H54 (cell line): Measurements from ENCODE around the gene PCDHA9.
"Not testable (repeated sequence)": the region's sequence is repeated elsewhere in the genome, so short reads cannot be mapped to it uniquely, and the experiment has no call there.

Experiments used
- DNase-seq: peaks from one replicate; pipeline ENCODE4 v3.0.0; 2011; ENCODE audit warnings: low spot score, mixed read lengths; ENCODE audit not compliant: insufficient read length
- FAIRE-seq: peaks from 3 replicates; lab custom pipeline; 2011; peaks lifted over from hg19 to GRCh38; lab: Jason Lieb, UNC
- POLR2A ChIP-seq: IDR thresholded peaks from 2 replicates; pipeline ENCODE4 v1.6.1; 2011; ENCODE audit warnings: low read depth, mild to moderate bottlenecking, low read length

Gene PCDHA9

DNA sequence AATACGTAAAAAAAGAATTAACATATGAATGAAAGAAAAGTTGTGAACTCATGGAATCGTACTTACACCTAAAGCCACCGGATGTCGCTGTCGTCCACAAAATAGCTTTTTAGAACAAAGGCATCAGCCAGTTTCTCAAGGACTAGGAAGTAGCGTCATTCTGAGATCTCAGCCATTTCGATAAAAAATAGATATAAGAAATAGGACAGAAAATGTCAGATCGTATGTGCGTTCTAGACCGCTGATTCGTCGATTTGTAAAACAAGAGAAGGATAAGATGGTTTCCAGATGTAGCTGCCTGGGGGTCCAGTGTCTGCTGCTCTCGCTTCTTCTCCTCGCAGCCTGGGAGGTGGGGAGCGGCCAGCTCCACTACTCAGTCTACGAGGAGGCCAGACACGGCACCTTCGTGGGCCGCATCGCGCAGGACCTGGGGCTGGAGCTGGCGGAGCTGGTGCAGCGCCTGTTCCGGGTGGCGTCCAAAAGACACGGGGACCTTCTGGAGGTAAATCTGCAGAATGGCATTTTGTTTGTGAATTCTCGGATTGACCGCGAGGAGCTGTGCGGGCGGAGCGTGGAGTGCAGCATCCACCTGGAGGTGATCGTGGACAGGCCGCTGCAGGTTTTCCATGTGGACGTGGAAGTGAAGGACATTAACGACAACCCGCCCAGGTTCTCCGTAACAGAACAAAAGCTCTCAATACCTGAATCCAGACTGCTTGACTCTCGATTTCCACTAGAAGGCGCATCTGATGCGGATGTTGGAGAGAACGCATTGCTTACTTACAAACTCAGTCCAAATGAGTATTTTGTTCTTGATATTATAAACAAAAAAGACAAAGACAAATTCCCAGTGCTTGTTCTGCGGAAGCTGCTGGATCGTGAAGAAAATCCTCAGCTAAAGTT lies 7.8 kb downstream of the PCDHA9 start, which contains the start of gene PCDHA10:
Gene PCDHA10, plus strand, starts transcription at position 126 of the 903 bp plus-strand sequence. Its CDS starts 152 bp downstream, at position 278.
- FAIRE-seq (no peak), DNase-seq (no peak)
- no peak for TF ChIP-seq POLR2A

DNA sequence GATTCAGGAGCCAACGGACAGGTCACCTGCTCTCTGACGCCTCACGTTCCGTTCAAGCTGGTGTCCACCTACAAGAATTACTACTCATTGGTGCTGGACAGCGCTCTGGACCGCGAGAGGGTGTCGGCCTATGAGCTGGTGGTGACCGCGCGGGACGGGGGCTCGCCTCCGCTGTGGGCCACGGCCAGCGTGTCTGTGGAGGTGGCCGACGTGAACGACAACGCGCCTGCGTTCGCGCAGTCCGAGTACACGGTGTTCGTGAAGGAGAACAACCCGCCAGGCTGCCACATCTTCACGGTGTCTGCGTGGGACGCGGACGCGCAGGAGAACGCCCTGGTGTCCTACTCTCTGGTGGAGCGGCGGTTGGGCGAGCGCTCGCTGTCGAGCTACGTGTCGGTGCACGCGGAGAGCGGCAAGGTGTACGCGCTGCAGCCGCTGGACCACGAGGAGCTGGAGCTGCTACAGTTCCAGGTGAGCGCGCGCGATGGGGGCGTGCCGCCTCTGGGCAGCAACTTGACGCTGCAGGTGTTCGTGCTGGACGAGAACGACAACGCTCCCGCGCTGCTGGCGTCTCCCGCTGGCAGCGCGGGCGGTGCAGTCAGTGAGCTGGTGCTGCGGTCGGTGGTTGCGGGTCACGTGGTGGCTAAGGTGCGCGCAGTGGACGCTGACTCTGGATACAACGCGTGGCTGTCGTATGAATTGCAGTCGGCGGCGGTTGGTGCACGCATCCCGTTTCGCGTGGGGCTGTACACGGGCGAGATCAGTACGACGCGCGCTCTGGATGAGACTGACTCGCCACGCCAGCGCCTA lies 9.2 kb downstream of the PCDHA9 start:
- FAIRE-seq: no peak
- no peak for TF ChIP-seq POLR2A

DNA sequence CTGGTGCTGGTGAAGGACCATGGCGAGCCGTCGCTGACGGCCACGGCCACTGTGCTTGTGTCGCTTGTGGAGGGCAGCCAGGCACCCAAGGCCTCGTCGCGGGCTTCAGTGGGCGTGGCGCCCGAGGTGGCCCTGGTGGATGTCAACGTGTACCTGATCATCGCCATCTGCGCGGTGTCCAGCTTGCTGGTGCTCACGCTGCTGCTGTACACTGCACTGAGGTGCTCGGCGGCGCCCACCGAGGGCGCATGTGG lies 9.7 kb downstream of the PCDHA9 start:
- TF ChIP-seq POLR2A: no peak
- FAIRE-seq (no peak), DNase-seq (no peak)

More for the DNA sequence above, 9.2 kb downstream of the PCDHA9 start:
- no peak for DNase-seq

DNA sequence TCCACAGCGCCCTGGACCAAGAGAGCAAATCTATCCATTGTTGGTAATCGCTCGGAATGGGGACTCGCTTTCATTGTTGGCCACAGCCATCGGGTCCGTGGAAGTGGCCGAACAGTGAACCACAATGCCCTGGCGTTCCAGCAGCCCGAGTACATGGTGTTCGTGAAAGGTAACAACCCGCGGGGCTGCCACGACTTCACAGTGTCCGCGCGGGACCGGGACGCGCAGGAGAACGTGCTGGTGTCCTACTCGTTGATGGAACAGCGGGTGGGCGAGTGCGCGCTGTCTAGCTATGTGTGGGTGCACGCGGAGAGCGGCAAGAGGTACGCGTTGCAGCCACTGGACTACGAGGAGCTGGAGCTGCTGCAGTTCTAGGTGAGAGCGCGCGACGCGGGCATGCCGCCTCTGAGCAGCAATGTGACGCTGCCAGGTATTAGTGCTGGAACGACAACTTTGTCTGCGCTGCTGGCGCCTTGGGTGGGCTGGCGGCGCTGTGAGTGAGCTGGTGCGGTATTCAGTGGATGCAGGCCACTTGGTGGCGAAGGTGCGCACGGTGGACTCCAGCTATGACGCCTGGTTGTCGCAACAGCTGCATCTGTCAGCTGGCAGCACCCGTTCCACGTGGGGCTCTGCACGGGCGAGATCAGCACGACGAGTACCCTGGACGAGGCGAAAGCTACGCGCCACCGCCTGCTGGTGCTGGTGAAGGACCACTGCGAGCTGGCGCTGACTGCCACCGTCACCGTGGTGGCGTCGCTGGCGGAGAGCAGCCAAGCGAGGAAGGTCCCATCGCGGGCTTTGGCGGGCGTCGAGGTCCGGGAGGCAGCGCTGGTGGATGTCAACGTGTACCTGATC lies 14.5 kb downstream of the PCDHA9 start:
- FAIRE-seq: no peak
- TF ChIP-seq POLR2A: no peak

DNA sequence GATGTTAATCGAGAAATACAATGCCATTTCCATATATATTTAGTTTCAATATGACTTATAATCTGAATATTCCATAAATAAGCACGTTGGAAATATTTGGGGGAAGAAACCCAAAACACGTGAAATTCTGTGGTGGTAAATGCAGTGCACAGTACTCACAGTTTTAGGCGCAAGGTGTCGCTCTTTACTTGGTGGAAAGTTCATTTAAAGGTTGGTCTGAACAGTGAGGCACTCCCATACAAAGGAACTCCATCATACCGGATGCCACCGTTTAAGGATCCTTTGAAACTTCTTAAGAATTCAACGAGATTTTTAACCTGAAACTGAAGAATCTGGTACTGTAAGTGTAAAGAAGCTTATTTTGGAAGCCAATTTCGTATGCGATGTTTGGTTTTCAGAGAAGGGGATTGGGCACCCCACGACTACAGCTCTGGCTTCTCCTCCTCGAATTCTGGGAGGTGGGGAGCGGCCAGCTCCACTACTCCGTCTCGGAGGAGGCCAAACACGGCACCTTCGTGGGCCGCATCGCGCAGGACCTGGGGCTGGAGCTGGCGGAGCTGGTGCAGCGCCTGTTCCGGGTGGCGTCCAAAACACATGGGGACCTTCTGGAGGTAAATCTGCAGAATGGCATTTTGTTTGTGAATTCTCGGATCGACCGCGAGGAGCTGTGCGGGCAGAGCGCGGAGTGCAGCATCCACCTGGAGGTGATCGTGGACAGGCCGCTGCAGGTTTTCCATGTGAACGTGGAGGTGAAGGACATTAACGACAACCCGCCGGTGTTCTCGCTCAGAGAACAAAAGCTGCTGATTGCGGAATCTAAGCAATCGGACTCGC lies 20.8 kb downstream of the PCDHA9 start, which contains the start of gene PCDHA11:
Gene PCDHA11, plus strand, starts transcription at position 237 of the 834 bp plus-strand sequence. Its CDS starts 147 bp downstream, at position 384.
- no peak for DNase-seq
- TF ChIP-seq POLR2A: no peak
- no peak for FAIRE-seq

More for the DNA sequence above, 14.5 kb downstream of the PCDHA9 start:
- no peak for DNase-seq

DNA sequence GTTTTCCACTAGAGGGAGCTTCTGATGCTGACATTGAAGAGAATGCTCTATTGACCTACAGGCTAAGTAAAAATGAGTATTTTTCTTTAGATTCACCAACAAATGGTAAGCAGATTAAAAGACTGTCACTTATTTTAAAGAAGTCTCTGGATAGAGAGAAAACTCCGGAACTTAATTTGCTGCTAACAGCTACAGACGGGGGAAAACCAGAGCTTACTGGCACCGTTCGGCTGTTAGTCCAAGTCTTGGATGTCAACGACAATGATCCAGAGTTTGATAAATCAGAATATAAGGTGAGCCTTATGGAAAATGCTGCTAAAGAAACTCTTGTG lies 21.3 kb downstream of the PCDHA9 start:
- no peak for FAIRE-seq
- DNase-seq: no peak
- TF ChIP-seq POLR2A: no peak

DNA sequence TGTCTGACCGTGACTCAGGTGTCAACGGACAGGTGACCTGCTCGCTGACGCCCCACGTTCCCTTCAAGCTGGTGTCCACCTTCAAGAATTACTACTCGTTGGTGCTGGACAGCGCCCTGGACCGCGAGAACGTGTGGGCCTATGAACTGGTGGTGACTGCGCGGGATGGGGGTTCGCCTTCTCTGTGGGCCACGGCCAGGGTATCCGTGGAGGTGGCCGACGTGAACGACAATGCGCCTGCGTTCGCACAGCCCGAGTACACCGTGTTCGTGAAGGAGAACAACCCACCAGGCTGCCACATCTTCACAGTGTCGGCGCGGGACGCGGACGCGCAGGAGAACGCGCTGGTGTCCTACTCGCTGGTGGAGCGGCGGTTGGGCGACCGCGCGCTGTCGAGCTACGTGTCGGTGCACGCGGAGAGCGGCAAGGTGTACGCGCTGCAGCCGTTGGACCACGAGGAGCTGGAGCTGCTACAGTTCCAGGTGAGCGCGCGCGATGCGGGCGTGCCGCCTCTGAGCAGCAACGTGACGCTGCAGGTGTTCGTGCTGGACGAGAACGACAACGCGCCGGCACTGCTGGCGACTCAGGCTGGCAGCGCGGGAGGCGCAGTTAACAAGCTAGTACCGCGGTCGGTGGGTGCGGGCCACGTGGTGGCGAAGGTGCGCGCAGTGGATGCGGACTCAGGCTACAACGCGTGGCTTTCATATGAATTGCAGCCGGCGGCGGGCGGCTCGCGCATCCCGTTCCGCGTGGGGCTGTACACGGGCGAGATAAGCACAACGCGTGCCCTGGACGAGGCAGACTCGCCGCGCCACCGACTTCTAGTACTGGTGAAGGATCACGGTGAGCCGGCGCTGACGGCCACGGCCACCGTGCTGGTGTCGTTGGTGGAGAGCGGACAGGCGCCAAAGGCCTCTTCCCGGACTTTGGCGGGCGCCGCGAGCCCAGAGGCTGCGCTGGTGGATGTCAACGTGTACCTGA lies 22.3 kb downstream of the PCDHA9 start:
- no peak for DNase-seq
- no peak for FAIRE-seq
- no peak for TF ChIP-seq POLR2A

DNA sequence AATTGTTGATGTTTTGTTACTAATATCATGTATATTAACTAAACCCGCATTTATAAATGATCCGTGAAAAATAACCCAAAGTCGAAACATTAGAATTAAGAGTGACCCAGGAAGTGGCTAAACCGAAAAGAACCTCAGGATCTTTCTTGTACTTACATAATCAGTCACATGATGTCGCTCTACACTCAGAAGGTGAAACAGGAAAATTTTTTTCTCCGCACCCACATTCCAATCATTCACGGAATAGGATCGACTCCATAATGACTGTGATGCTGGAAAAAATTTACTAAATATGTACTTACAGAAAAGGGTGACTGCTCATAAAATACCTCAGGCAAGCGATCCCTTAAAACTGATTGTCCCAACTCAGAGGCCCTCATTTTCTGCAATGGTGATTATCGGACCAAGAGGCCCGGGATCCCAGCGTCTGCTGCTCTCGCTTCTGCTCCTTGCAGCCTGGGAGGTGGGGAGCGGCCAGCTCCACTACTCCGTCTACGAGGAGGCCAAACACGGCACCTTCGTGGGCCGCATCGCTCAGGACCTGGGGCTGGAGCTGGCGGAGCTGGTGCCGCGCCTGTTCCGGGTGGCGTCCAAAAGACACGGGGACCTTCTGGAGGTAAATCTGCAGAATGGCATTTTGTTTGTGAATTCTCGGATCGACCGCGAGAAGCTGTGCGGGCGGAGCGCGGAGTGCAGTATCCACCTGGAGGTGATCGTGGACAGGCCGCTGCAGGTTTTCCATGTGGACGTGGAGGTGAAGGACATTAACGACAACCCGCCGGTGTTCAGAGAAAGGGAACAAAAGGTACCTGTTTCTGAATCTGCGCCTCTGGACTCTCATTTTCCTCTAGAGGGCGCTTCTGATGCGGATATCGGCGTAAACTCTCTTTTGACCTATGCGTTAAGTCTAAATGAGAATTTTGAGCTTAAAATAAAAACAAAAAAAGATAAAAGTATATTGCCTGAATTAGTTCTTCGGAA lies 27.2 kb downstream of the PCDHA9 start, which contains the start of gene PCDHA12:
Gene PCDHA12, plus strand, starts transcription at position 224 of the 981 bp plus-strand sequence. Its CDS starts 165 bp downstream, at position 389.
- DNase-seq (no peak), FAIRE-seq (no peak)
- no peak for TF ChIP-seq POLR2A

DNA sequence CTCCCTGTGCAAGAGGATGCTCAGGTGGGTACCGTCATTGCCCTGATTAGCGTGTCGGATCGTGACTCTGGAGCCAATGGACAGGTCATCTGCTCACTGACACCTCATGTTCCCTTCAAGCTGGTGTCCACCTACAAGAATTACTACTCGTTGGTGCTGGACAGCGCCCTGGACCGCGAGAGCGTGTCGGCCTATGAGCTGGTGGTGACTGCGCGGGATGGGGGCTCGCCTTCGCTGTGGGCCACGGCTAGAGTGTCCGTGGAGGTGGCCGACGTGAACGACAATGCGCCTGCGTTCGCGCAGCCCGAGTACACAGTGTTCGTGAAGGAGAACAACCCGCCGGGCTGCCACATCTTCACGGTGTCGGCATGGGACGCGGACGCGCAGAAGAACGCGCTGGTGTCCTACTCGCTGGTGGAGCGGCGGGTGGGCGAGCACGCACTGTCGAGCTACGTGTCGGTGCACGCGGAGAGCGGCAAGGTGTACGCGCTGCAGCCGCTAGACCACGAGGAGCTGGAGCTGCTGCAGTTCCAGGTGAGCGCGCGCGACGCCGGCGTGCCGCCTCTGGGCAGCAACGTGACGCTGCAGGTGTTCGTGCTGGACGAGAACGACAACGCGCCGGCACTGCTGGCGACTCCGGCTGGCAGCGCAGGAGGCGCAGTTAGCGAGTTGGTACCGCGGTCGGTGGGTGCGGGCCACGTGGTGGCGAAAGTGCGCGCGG lies 28.5 kb downstream of the PCDHA9 start:
- not testable (repeated sequence) for DNase-seq, FAIRE-seq

DNA sequence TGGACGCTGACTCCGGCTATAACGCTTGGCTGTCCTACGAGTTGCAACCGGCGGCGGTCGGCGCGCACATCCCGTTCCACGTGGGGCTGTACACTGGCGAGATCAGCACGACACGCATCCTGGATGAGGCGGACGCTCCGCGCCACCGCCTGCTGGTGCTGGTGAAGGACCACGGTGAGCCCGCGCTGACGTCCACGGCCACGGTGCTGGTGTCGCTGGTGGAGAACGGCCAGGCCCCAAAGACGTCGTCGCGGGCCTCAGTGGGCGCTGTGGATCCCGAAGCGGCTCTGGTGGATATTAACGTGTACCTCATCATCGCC lies 29.0 kb downstream of the PCDHA9 start:
- no peak for TF ChIP-seq POLR2A
- DNase-seq (no peak), FAIRE-seq (no peak)
